GM12874 (cell line): ENCODE measurements around the gene NUMA1.

Experiments
- TF ChIP-seq, protein P1 (sequence below): IDR thresholded peaks from 2 replicates; pipeline ENCODE4 v1.5.1; 2011; ENCODE audit warnings: low read depth, mild to moderate bottlenecking, control low read depth, low read length, moderate library complexity; ENCODE audit not compliant: insufficient read depth

The NUMA1 gene

DNA sequence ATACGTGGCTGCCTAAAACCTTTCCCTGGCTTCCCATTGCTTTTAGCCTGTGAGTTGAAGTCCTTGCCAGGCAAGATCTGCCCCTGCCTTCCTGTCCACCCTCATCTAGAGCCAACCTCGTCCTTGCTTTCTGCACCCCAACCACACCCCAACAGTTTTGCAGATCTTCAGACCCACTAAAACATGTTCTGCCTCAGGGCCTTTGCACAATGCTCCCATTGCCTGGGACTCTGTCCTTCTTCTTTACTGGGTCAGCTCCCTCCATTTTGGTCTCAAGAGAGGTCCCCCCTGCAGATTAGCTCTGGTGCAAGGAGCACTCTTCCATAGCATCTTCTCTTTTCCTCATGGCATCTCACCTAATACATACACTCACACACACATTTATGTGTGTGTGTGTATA, 40.6 kb upstream of the NUMA1 start:
- TF ChIP-seq, protein P1, sequence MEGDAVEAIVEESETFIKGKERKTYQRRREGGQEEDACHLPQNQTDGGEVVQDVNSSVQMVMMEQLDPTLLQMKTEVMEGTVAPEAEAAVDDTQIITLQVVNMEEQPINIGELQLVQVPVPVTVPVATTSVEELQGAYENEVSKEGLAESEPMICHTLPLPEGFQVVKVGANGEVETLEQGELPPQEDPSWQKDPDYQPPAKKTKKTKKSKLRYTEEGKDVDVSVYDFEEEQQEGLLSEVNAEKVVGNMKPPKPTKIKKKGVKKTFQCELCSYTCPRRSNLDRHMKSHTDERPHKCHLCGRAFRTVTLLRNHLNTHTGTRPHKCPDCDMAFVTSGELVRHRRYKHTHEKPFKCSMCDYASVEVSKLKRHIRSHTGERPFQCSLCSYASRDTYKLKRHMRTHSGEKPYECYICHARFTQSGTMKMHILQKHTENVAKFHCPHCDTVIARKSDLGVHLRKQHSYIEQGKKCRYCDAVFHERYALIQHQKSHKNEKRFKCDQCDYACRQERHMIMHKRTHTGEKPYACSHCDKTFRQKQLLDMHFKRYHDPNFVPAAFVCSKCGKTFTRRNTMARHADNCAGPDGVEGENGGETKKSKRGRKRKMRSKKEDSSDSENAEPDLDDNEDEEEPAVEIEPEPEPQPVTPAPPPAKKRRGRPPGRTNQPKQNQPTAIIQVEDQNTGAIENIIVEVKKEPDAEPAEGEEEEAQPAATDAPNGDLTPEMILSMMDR: no peak

- TF ChIP-seq, protein P1: no peak
These were observed 38.9 kb upstream of the NUMA1 start for GRCh38 chr11:72119198-72119597.

DNA sequence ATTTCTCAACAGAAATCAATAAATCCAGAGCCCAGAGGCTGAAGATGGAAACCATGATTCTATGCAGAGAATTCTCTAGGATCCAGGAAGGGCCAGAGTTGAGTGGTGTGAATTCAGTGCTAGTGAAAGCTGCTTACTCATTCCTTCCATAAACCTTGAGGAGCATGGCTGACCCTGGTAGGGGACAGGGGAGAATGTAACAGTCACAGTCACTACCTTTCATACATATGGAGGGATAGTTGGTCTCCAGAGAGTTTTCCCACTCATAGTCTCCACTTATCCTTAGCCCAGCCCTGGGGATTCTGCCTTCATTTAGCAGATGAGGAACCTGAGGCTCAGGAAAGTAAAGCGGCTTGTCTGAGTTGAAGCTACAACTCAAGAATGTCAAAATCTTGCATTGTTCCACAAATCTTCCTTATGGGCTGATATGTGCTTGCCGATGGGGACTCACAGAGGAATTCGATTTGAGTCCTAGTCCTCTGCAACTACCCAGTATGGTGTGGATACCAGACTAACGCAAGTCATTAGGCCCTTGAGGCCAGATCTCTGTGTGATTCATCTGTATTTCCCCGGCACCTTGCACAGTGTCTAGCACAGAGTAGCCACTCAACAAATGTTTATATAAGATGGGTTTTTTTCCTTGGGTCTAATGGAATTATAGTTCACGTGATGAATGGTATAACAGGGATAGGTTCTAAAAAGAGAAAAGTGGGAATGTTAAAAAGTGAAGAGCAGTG, 35.8 kb upstream of the NUMA1 start:
- TF ChIP-seq, protein P1: no peak

GRCh38 chr11:72114570-72114969, 34.2 kb upstream of the NUMA1 start:
- TF ChIP-seq, protein P1: no peak

- TF ChIP-seq, protein P1: no peak
These were observed 32.9 kb upstream of the NUMA1 start for GRCh38 chr11:72112978-72113808.

- TF ChIP-seq, protein P1: no peak
These were observed 32.0 kb upstream of the NUMA1 start, which contains the start of gene ANAPC15 for GRCh38 chr11:72112143-72112977. Gene ANAPC15 (minus strand): TSS chr11:72112695. CDS start chr11:72111276, 1,419 bp downstream.
